K562 (cell line): ENCODE measurements around the gene RPL39L. TPM values are rescaled to one million over a fixed set of nuclear protein-coding genes. Genes with fewer than 3 reads are reported as not detected.

Experiments
- ATAC-seq: fragments of 200-7000 bp; cut with Tn5 transposase; 3 replicates; pipeline ENCODE4 v1.9.1; 2020; ENCODE audit warnings: moderate library complexity
- BruUV-seq: library from RNA; stranded (reverse); fragments of 400-500 nt; replicated peaks from 2 replicates; lab custom pipeline; 2021; lab: Mats Ljungman, UMichigan
- CTCF ChIA-PET: fragments of 300-600 bp; formaldehyde crosslinking; extraction: SDS; loops from one replicate; lab custom pipeline; 2021; ENCODE audit warnings: low intra/inter-chr PET ratio; lab: Yijun Ruan, JAX
- POLR2A ChIA-PET: fragments of 300-600, 350-650 bp; sonication (Branson Sonifier 250); formaldehyde crosslinking; extraction: SDS; loops from one replicate; lab custom pipeline; 2021; ENCODE audit warnings: antibody characterized with exemption, inconsistent platforms; lab: Yijun Ruan, JAX
- DNase-seq, 4 experiments: peaks; one replicate each; pipeline versions ENCODE4 v3.0.0 to v3.0.0-alpha.2; 2011 to 2018; ENCODE audit warnings: low spot score in 3 of 4, mixed read lengths in 3 of 4; ENCODE audit errors: extremely low read depth in 1 of 4
- FAIRE-seq: peaks from 2 replicates; lab custom pipeline; 2011; peaks lifted over from hg19 to GRCh38; lab: Jason Lieb, UNC
- H2AFZ ChIP-seq: 2 replicates; pipeline ENCODE4 v1.6.0; 2011; ENCODE audit warnings: low read depth, low read length, control low read depth, inconsistent platforms
- H3K27ac ChIP-seq: fragments of 200-600 bp; 3 replicates; pipeline ENCODE4 v1.8.0; 2011; ENCODE audit warnings: low read depth, mild to moderate bottlenecking, control low read depth, inconsistent platforms, low read length, moderate library complexity, mixed read lengths; ENCODE audit errors: extremely low read depth
- H3K27me3 ChIP-seq, 2 experiments: fragments of 300-600 bp in 1 of 2; 2 replicates in 1 of 2; 3 replicates in 1 of 2; pipeline versions ENCODE4 v1.6.0 to v1.8.0; 2011; ENCODE audit warnings: inconsistent platforms in 2 of 2, low read length in 2 of 2, mild to moderate bottlenecking in 1 of 2, mixed read lengths in 1 of 2, moderate library complexity in 1 of 2; ENCODE audit not compliant: control insufficient read depth in 2 of 2, insufficient read depth in 2 of 2
- H3K36me3 ChIP-seq: fragments of 300-600 bp; 3 replicates; pipeline ENCODE4 v1.8.0; 2011; ENCODE audit warnings: mild to moderate bottlenecking, low read length, inconsistent platforms; ENCODE audit not compliant: control insufficient read depth, insufficient read depth
- H3K4me1 ChIP-seq, 2 experiments: fragments of 200-600 bp in 1 of 2; replicated peaks in 1 of 2; 2 replicates in 1 of 2; 3 replicates in 1 of 2; pipeline versions ENCODE4 v1.5.1 to v1.8.0; 2011; ENCODE audit warnings: inconsistent platforms in 2 of 2, low read length in 2 of 2, mild to moderate bottlenecking in 1 of 2, mixed read lengths in 1 of 2, moderate library complexity in 1 of 2; ENCODE audit not compliant: control insufficient read depth in 2 of 2, insufficient read depth in 2 of 2
- H3K4me2 ChIP-seq: 2 replicates; pipeline ENCODE4 v1.6.1; 2011; ENCODE audit warnings: low read length, control low read depth, inconsistent platforms, mixed read lengths; ENCODE audit not compliant: insufficient read depth
- H3K4me3 ChIP-seq: fragments of 200-600 bp; sonication (generic), shearing (Covaris generic); 2 replicates; pipeline ENCODE4 v1.5.1; 2016; ENCODE audit warnings: control low read depth, inconsistent platforms
- H3K79me2 ChIP-seq: fragments of 200-600 bp; 3 replicates; pipeline ENCODE4 v1.8.0; 2011; ENCODE audit warnings: low read length, inconsistent platforms; ENCODE audit not compliant: control insufficient read depth, insufficient read depth
- H3K9ac ChIP-seq, 2 experiments: 2 replicates each; pipeline versions ENCODE4 v1.6.0 to v1.6.1; 2011; ENCODE audit warnings: low read depth in 2 of 2, low read length in 2 of 2, control low read depth in 1 of 2, inconsistent platforms in 1 of 2, mild to moderate bottlenecking in 1 of 2, mixed read lengths in 1 of 2; ENCODE audit not compliant: insufficient read depth in 1 of 2
- H3K9me1 ChIP-seq: one replicate; pipeline ENCODE4 v1.6.0; 2011; ENCODE audit warnings: inconsistent platforms, mild to moderate bottlenecking, low read length, moderate library complexity; ENCODE audit not compliant: control insufficient read depth, insufficient read depth
- H3K9me3 ChIP-seq: replicated peaks from 2 replicates; pipeline ENCODE4 v1.5.1; 2011; ENCODE audit warnings: low read depth, low read length, inconsistent platforms; ENCODE audit not compliant: control insufficient read depth, insufficient read depth
- H4K20me1 ChIP-seq: replicated peaks from 2 replicates; pipeline ENCODE4 v1.6.1; 2011; ENCODE audit warnings: low read length, inconsistent platforms, mixed read lengths; ENCODE audit not compliant: control insufficient read depth, insufficient read depth
- TEAD1 ChIP-seq, 2 experiments: fragments of 450-650 bp in 1 of 2; sonication (generic) in 1 of 2; formaldehyde crosslinking; IDR thresholded peaks; 2 replicates each; pipeline versions ENCODE4 v1.4.0 to v1.8.0; 2020 to 2022; ENCODE audit warnings: mild to moderate bottlenecking in 2 of 2, missing genetic modification reagents in 1 of 2
- in situ Hi-C: fragments of 300-500 bp; cut with MboI; formaldehyde crosslinking; loops from 4 replicates; pipeline ENCODE4 v1.15.0; 2018; ENCODE audit warnings: inconsistent platforms, mixed read lengths
- intact Hi-C: fragments of 100-400 bp; cut with micrococcal nuclease; formaldehyde crosslinking; loops from 2 replicates; pipeline ENCODE4 v1.14.2; 2022
- polyA plus RNA-seq, 8 experiments: library from polyadenylated mRNA; depleted of rRNA in 4 of 8; stranded (reverse) in 5 of 8; unstranded in 3 of 8; fragments of >200 nt; fragmentation: Nextera tagmentation in 2 of 8; fragmentation: Illumina TruSeq in 1 of 8; extraction: Ambion mirVana in 2 of 8; extraction: Trizol in 1 of 8; gene quantifications; 2 replicates each; pipeline versions ENCODE4 v1.2.1 to v1.2.3, GENCODE V29; 2011 to 2014; ENCODE audit warnings: inconsistent platforms in 1 of 8, missing spikeins in 1 of 8
- total RNA-seq, 7 experiments: library from RNA; depleted of rRNA in 6 of 7; stranded (reverse); fragments of >200 nt in 6 of 7; fragmentation: Illumina TruSeq in 2 of 7; extraction: Trizol in 2 of 7; gene quantifications; 2 replicates each; pipeline versions ENCODE4 v1.2.1 to v1.2.3, GENCODE V29; 2011 to 2021; ENCODE audit warnings: low replicate concordance in 1 of 7
- TF ChIP-seq, protein P1 (sequence below): IDR thresholded peaks from 2 replicates; pipeline ENCODE4 v1.6.1; 2016; ENCODE audit warnings: missing genetic modification characterization, missing compliant biosample characterization
- TF ChIP-seq, protein P2 (sequence below): fragments of 450-650 bp; IDR thresholded peaks from 2 replicates; pipeline ENCODE4 v1.6.1; 2016; ENCODE audit warnings: mild to moderate bottlenecking, moderate library complexity

RPL39L gene
- total and polyA plus RNA-seq, 9 of the 15 experiments (the other 6 are each of a cell fraction or from before 2014, with no cell fraction given): 15.0 to 122 (median 45.5) TPM

- TF ChIP-seq TEAD1 (CRISPR knock-in tag; IDR thresholded peaks at IDR 0.05): no peak
- TF ChIP-seq, protein P1, sequence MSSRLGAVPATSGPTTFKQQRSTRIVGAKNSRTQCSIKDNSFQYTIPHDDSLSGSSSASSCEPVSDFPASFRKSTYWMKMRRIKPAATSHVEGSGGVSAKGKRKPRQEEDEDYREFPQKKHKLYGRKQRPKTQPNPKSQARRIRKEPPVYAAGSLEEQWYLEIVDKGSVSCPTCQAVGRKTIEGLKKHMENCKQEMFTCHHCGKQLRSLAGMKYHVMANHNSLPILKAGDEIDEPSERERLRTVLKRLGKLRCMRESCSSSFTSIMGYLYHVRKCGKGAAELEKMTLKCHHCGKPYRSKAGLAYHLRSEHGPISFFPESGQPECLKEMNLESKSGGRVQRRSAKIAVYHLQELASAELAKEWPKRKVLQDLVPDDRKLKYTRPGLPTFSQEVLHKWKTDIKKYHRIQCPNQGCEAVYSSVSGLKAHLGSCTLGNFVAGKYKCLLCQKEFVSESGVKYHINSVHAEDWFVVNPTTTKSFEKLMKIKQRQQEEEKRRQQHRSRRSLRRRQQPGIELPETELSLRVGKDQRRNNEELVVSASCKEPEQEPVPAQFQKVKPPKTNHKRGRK (tag): peak; percentile 82
- TF ChIP-seq, protein P2, sequence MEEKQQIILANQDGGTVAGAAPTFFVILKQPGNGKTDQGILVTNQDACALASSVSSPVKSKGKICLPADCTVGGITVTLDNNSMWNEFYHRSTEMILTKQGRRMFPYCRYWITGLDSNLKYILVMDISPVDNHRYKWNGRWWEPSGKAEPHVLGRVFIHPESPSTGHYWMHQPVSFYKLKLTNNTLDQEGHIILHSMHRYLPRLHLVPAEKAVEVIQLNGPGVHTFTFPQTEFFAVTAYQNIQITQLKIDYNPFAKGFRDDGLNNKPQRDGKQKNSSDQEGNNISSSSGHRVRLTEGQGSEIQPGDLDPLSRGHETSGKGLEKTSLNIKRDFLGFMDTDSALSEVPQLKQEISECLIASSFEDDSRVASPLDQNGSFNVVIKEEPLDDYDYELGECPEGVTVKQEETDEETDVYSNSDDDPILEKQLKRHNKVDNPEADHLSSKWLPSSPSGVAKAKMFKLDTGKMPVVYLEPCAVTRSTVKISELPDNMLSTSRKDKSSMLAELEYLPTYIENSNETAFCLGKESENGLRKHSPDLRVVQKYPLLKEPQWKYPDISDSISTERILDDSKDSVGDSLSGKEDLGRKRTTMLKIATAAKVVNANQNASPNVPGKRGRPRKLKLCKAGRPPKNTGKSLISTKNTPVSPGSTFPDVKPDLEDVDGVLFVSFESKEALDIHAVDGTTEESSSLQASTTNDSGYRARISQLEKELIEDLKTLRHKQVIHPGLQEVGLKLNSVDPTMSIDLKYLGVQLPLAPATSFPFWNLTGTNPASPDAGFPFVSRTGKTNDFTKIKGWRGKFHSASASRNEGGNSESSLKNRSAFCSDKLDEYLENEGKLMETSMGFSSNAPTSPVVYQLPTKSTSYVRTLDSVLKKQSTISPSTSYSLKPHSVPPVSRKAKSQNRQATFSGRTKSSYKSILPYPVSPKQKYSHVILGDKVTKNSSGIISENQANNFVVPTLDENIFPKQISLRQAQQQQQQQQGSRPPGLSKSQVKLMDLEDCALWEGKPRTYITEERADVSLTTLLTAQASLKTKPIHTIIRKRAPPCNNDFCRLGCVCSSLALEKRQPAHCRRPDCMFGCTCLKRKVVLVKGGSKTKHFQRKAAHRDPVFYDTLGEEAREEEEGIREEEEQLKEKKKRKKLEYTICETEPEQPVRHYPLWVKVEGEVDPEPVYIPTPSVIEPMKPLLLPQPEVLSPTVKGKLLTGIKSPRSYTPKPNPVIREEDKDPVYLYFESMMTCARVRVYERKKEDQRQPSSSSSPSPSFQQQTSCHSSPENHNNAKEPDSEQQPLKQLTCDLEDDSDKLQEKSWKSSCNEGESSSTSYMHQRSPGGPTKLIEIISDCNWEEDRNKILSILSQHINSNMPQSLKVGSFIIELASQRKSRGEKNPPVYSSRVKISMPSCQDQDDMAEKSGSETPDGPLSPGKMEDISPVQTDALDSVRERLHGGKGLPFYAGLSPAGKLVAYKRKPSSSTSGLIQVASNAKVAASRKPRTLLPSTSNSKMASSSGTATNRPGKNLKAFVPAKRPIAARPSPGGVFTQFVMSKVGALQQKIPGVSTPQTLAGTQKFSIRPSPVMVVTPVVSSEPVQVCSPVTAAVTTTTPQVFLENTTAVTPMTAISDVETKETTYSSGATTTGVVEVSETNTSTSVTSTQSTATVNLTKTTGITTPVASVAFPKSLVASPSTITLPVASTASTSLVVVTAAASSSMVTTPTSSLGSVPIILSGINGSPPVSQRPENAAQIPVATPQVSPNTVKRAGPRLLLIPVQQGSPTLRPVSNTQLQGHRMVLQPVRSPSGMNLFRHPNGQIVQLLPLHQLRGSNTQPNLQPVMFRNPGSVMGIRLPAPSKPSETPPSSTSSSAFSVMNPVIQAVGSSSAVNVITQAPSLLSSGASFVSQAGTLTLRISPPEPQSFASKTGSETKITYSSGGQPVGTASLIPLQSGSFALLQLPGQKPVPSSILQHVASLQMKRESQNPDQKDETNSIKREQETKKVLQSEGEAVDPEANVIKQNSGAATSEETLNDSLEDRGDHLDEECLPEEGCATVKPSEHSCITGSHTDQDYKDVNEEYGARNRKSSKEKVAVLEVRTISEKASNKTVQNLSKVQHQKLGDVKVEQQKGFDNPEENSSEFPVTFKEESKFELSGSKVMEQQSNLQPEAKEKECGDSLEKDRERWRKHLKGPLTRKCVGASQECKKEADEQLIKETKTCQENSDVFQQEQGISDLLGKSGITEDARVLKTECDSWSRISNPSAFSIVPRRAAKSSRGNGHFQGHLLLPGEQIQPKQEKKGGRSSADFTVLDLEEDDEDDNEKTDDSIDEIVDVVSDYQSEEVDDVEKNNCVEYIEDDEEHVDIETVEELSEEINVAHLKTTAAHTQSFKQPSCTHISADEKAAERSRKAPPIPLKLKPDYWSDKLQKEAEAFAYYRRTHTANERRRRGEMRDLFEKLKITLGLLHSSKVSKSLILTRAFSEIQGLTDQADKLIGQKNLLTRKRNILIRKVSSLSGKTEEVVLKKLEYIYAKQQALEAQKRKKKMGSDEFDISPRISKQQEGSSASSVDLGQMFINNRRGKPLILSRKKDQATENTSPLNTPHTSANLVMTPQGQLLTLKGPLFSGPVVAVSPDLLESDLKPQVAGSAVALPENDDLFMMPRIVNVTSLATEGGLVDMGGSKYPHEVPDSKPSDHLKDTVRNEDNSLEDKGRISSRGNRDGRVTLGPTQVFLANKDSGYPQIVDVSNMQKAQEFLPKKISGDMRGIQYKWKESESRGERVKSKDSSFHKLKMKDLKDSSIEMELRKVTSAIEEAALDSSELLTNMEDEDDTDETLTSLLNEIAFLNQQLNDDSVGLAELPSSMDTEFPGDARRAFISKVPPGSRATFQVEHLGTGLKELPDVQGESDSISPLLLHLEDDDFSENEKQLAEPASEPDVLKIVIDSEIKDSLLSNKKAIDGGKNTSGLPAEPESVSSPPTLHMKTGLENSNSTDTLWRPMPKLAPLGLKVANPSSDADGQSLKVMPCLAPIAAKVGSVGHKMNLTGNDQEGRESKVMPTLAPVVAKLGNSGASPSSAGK: no peak
- Histone ChIP-seq H3K9me3 (no peaks in the 10 kb centered on the region), H3K9me1 (no peaks in the 10 kb centered on the region), H3K79me2 (no peaks in the 10 kb centered on the region), H3K4me3 (no peak overlapping the region), H3K27me3 (peaks cover 0 to 7% of the 10 kb centered on the region in 2 experiments; a peak in 3 of 5 replicates), H4K20me1 (no peaks in the 10 kb centered on the region), H3K4me1 (no peaks in the 10 kb centered on the region), H3K36me3 (no peaks in the 10 kb centered on the region), H3K27ac (no peak overlapping the region), H3K4me2 (no peak overlapping the region), H2AFZ (no peak overlapping the region), H3K9ac (no peak overlapping the region)
- BruUV-seq: no TSS peak
- ChIA-PET POLR2A (no interaction called here), CTCF (interaction anchor here (0.6 to 0.7 kb wide), 2 partner anchors 23 to 1177 kb away, joined by 4 to 5 read pairs; partner anchors contain the start of gene RPL39L)
- no peak for FAIRE-seq
- no peak for DNase-seq
- in situ Hi-C loops (loop anchor here (10.0 kb wide), 1 partner anchor 317 kb away; the partner anchor contains the start of gene ADIPOQ), intact Hi-C loops (loop anchor here (10.0 kb wide), 2 partner anchors 227 to 547 kb away; partner anchors contain the start of genes AHSG and ST6GAL1)
- ATAC-seq: no peak
Measured at GRCh38 chr3:187161556-187161955, 22.3 kb upstream of the RPL39L start.
